Measurements from ENCODE around the gene AZIN2. TPM values are rescaled to one million over a fixed set of nuclear protein-coding genes. Genes with fewer than 3 reads are reported as not detected.

The AZIN2 gene
- total RNA-seq, 1 donor from 2014 or later: 15.1 TPM

- Mint-ChIP-seq H3K27me3 (ENCODE audit: low read depth) (peaks cover 15% of the 10 kb centered on the region), H3K36me3 (no peaks in the 10 kb centered on the region), H3K27ac (no peak overlapping the region), H3K9me3 (no peaks in the 10 kb centered on the region), H3K4me1 (no peaks in the 10 kb centered on the region), H3K4me3 (no peak overlapping the region)
- no peak for TF ChIP-seq CTCF (IDR thresholded peaks at IDR 0.05; ENCODE audit: unreplicated experiment)
- no peak for DNase-seq (ENCODE audit: low spot score in 2 of 2, unreplicated experiment in 2 of 2)
Observed at GRCh38 chr1:33074193-33074945, 6.6 kb upstream of the AZIN2 start.

- no peak overlapping the region for H3K4me3 Mint-ChIP-seq
- peaks cover 13% of the 10 kb centered on the region for H3K4me1 Mint-ChIP-seq
- H3K27me3 Mint-ChIP-seq (ENCODE audit: low read depth): peaks cover 11% of the 10 kb centered on the region
- no peaks in the 10 kb centered on the region for H3K36me3 Mint-ChIP-seq
- no peak overlapping the region for H3K27ac Mint-ChIP-seq
- TF ChIP-seq CTCF (IDR thresholded peaks at IDR 0.05; ENCODE audit: unreplicated experiment): no peak
- no peak for DNase-seq (ENCODE audit: low spot score in 2 of 2, unreplicated experiment in 2 of 2)
- H3K9me3 Mint-ChIP-seq: no peaks in the 10 kb centered on the region
Observed at GRCh38 chr1:33078030-33078591, 2.8 kb upstream of the AZIN2 start.

GRCh38 chr1:33080373-33080772 lies 580 bp upstream of the AZIN2 start:
- Mint-ChIP-seq H3K4me3 (peak overlapping the region; percentile 69), H3K4me1 (peaks cover 13% of the 10 kb centered on the region), H3K9me3 (no peaks in the 10 kb centered on the region), H3K27me3 (ENCODE audit: low read depth) (peaks cover 14% of the 10 kb centered on the region), H3K36me3 (no peaks in the 10 kb centered on the region), H3K27ac (peak overlapping the region; percentile 39)
- no peak for TF ChIP-seq CTCF (IDR thresholded peaks at IDR 0.05; ENCODE audit: unreplicated experiment)
- DNase-seq (ENCODE audit: low spot score in 2 of 2, unreplicated experiment in 2 of 2): no peak

- Mint-ChIP-seq H3K27me3 (ENCODE audit: low read depth) (peaks cover 15% of the 10 kb centered on the region), H3K27ac (no peak overlapping the region), H3K4me3 (peak overlapping the region; percentile 69), H3K36me3 (no peaks in the 10 kb centered on the region), H3K4me1 (peaks cover 13% of the 10 kb centered on the region), H3K9me3 (no peaks in the 10 kb centered on the region)
- no peak for TF ChIP-seq CTCF (IDR thresholded peaks at IDR 0.05; ENCODE audit: unreplicated experiment)
- no peak for DNase-seq (ENCODE audit: low spot score in 2 of 2, unreplicated experiment in 2 of 2)
Observed at GRCh38 chr1:33081554-33082305, 777 bp downstream of the AZIN2 start.

- Mint-ChIP-seq H3K4me1 (peaks cover 13% of the 10 kb centered on the region), H3K27me3 (ENCODE audit: low read depth) (peaks cover 15% of the 10 kb centered on the region), H3K36me3 (no peaks in the 10 kb centered on the region), H3K27ac (no peak overlapping the region), H3K9me3 (no peaks in the 10 kb centered on the region), H3K4me3 (peak overlapping the region; percentile 69)
- no peak for DNase-seq (ENCODE audit: low spot score in 2 of 2, unreplicated experiment in 2 of 2)
- TF ChIP-seq CTCF (IDR thresholded peaks at IDR 0.05; ENCODE audit: unreplicated experiment): no peak
Observed at GRCh38 chr1:33082575-33083108, 1.7 kb downstream of the AZIN2 start.
